Renal cortex interstitium (tissue), 15 donors: ENCODE measurements around the gene RBBP8NL. TPM values are rescaled to one million over a fixed set of nuclear protein-coding genes. Genes with fewer than 3 reads are reported as not detected.

Experiments used
- DNase-seq, 11 donors: peaks; one replicate each; pipeline ENCODE4 v3.0.0-alpha.2; 2013; ENCODE audit warnings: low read depth in 9 of 11, low spot score in 4 of 11; ENCODE audit errors: extremely low read depth in 1 of 11
- long read RNA-seq, 16 experiments: transcript quantifications; one replicate each; lab custom pipeline, GENCODE V29; 2026
- polyA plus RNA-seq, 3 donors: library from polyadenylated mRNA; unstranded; fragments of 120-200 nt; gene quantifications; one replicate each; pipeline ENCODE4 v1.2.1, GENCODE V29; 2013; ENCODE audit not compliant: insufficient read length in 3 of 3

Gene RBBP8NL
- polyA plus RNA-seq: 1 to 10 TPM; 1.1 to 1.9 (median 1.5) TPM
- long read RNA-seq, donor 1: 0 reads
- long read RNA-seq, donor 2: 0 reads
- long read RNA-seq, donor 3, partial matches to known transcripts: 0 of 1 reads
- long read RNA-seq, donor 3, other reads (novel, unspliced or antisense): 0 of 1 reads
- long read RNA-seq, donor 4: 0 reads
- long read RNA-seq, donor 5: 0 reads
- long read RNA-seq, donor 6: 0 reads
- long read RNA-seq, donor 7: 0 reads
- long read RNA-seq, donor 8: 0 reads
- long read RNA-seq, donor 9: 0 reads
- long read RNA-seq, donor 10: 0 reads
- long read RNA-seq, donor 11: 0 reads
- long read RNA-seq, donor 12: 0 reads
- long read RNA-seq, donor 13: 0 reads
- long read RNA-seq, donor 14: 0 reads
- long read RNA-seq, donor 15: 0 reads
- long read RNA-seq, donor 16: 0 reads

GRCh38 chr20:62427172-62428001 is at the start of gene RBBP8NL:
RBBP8NL (minus strand) TSS chr20:62427539; CDS start chr20:62419647, 7,892 bp downstream.
- peak in 8 of 11 donors; percentile 57 to 89 (median 72) for DNase-seq

GRCh38 chr20:62476056-62476838 is 48.9 kb upstream of the RBBP8NL start:
- DNase-seq: no peak

GRCh38 chr20:62475772-62476055 is 48.4 kb upstream of the RBBP8NL start, which contains the start of gene GATA5:
GATA5 (minus strand) TSS chr20:62475995; CDS start chr20:62475521, 474 bp downstream.
- no peak for DNase-seq

DNA sequence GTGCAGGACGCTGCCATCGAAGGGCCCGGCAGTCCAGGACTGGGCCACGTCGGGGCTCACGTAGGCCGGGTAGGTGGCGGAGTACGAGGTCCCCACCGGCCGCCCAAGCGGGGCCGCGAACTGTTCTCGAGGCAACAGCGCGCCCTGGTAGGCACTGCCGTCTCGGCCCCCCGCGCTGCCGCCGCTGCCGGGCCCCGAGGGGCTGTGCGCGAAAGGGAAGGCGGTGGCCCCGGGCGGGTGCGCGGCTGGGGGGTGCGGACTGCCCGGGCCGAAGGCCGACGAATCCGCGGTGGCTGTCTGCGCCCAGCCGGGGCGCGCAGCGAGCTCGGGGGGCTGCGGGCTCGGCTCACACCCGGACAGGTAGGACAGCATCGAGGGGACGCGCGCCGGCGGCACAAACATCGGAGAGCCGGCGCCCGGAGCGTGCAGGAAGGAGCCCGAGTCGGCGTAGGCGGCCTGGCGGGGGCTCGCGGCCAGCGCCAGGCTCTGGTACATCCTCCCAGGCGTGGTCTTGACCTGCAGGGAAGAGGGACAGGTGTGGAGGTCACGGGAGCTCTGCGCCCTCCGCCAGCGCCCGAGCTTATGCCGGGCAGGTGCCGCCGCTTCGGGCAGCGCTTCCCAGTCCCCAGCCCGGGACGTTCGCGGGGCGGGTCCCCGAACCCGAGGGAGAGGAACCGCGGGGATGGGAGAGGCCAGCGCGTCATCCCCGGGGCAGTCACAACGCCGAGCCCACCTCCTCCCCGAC is 47.9 kb upstream of the RBBP8NL start:
- DNase-seq: no peak

- no peak for DNase-seq
These were observed 47.3 kb upstream of the RBBP8NL start for GRCh38 chr20:62474604-62475026.

GRCh38 chr20:62473717-62474603 is 46.6 kb upstream of the RBBP8NL start:
- DNase-seq: no peak

GRCh38 chr20:62472941-62473585 is 45.7 kb upstream of the RBBP8NL start:
- no peak for DNase-seq

GRCh38 chr20:62472138-62472940 is 45.0 kb upstream of the RBBP8NL start:
- DNase-seq: no peak

DNA sequence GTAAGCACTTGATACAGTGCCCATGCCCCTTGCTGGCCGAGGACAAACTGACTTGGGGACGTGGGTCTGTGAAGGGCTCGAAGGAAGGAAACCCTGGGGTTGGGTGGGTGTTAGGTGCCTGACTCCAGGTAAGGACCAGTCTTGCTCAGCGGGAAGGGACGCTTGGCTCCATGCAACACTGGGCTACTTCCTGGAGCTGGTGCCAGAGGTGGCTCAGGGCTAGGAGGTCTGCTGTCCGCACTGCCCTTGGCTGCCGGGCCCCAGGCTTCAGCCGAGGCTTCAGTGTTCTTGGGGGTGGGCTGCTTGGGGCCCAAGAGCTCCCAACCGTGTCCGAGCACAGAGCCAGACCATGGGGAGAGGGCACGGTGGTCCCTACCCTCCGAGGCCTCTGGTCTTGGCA is 43.1 kb upstream of the RBBP8NL start:
- no peak for DNase-seq

DNA sequence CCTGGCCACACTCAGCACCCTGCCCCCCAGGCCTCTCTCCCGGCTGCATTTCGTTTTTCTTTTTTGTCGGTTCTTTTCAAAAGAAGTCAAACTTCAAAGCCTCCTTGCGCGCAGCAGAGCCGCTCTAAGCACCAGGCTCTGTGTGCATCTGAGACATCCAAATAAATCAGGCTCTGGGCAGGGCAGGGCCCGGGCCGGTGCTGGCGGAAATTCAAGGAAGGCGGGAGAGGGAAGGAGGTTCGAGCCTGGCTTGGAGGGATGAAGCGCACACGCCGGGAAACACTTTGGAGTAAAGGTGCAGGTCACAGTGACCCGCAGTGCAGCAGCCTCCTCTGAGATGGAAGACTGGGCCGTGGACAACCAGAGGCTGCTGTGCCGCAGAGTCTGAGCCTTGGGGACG is 42.7 kb upstream of the RBBP8NL start:
- no peak for DNase-seq

- no peak for DNase-seq
These were observed 42.0 kb upstream of the RBBP8NL start for GRCh38 chr20:62469352-62469751.

DNA sequence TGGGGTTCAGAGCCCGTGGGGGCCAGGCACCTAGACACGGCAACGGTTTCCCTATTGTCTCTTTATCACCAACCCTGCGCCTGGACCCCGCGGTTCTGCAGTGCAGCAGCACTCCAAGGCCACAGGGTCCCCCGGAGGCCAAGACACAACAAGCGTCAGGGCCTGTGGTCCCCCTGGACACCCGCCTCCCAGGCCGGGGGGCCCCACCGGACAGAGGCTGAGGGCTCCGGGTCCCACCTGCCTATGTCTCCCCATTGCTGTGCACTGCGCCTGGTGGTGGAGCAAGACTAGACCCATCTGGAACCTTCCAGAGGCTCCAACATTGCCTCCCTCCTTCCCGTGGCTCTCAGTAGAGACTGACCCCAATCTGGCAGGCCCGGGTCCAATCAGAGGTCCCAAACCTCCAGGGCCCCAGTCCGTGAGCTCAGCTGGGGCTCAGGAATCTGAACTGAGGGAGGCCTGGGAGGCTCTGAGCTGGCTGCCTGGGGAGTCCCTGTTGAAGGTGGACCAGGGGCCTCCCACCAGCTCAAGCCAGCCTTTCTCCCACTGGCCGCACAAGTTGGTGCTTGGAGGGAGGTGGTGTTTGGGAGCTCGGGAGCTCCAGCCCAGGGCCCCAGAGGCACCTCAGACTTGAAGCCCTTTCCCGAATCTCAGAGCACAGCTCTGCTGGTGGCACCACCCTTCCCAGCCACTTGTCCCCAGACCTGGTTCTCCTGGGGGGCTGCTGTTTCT is 39.6 kb upstream of the RBBP8NL start:
- no peak for DNase-seq

- DNase-seq: no peak
These were observed 38.9 kb upstream of the RBBP8NL start for GRCh38 chr20:62466072-62466760.

DNA sequence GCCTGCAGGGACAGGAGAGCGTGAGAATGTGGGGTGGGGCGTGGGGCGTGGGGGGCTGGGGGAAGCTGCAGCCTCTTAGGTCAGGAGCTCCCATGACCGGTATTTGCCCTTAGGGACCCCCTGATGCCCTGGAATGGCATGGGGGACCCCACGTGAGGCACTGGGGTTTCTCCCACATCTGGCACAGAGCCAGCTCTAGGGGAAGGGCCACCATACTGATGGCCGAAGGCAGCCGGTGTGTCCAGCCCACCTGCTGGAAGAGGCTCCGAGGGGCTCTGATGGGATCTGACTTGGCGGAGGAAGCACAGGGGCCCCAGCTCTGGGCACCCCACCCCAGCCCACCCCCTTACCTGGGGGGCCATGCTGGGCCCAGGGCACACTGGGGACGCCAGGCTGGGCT is 37.7 kb upstream of the RBBP8NL start:
- DNase-seq: no peak

GRCh38 chr20:62464425-62464770 is 37.1 kb upstream of the RBBP8NL start:
- no peak for DNase-seq
